Measurements from ENCODE around the gene CLK2. TPM values are rescaled to one million over a fixed set of nuclear protein-coding genes. Genes with fewer than 3 reads are reported as not detected.

CLK2 gene
- total and polyA plus RNA-seq, 2 of the 8 experiments (the other 6 are each of a cell fraction or from before 2014, with no cell fraction given): 62.2 to 76.0 TPM

GRCh38 chr1:155318082-155318481 lies 44.8 kb upstream of the CLK2 start:
- Histone ChIP-seq H3K36me3 (ENCODE audit: control insufficient read depth in 2 of 4, insufficient read depth in 4 of 4, low read length in 3 of 4) (peaks cover 7 to 42% (median 28%) of the 10 kb centered on the region in 4 experiments; a peak in 7 of 8 replicates), H2BK15ac (ENCODE audit: low read length) (no peak overlapping the region), H3K27me3 (replicated peaks in 1 of 4; ENCODE audit: control insufficient read depth in 3 of 4, extremely low read depth in 1 of 4, insufficient read depth in 3 of 4, low read length in 3 of 4) (peaks cover 0 to 5% (median 3%) of the 10 kb centered on the region in 4 experiments; a peak in 4 of 7 replicates), H4K5ac (ENCODE audit: insufficient read length, low read depth, low read length) (no peak overlapping the region), H3K9me3 (ENCODE audit: insufficient read depth in 2 of 2, low read depth in 1 of 2, low read length in 1 of 2) (no peaks in the 10 kb centered on the region), H3K23ac (ENCODE audit: insufficient read length) (no peak overlapping the region), H3K4me1 (replicated peaks in 1 of 4; ENCODE audit: control insufficient read depth in 3 of 4, insufficient read depth in 4 of 4, low read length in 3 of 4) (peaks cover 6 to 19% (median 12%) of the 10 kb centered on the region in 4 experiments; a peak in 6 of 7 replicates), H3K14ac (ENCODE audit: insufficient read length) (no peak overlapping the region), H3K79me2 (ENCODE audit: control insufficient read depth in 1 of 2, insufficient read depth in 2 of 2, low read length in 2 of 2) (peaks cover 0 to 2% of the 10 kb centered on the region in 2 experiments; a peak in 1 of 4 replicates), H2BK120ac (replicated peaks; ENCODE audit: low read depth, low read length) (no peak overlapping the region), H2AK5ac (ENCODE audit: low read depth, low read length) (no peak overlapping the region), H3K9ac (replicated peaks in 1 of 4; ENCODE audit: extremely low read depth in 1 of 4, low read depth in 3 of 4, low read length in 3 of 4) (no peak overlapping the region), H3K4me2 (ENCODE audit: insufficient read depth in 1 of 2, low read depth in 2 of 2, low read length in 2 of 2) (no peak overlapping the region), H2BK20ac (ENCODE audit: low read length) (no peak overlapping the region), H3K23me2 (ENCODE audit: low read depth, low read length) (peaks cover 14% of the 10 kb centered on the region; the same call in 1 of the 2 replicates), H4K91ac (replicated peaks; ENCODE audit: insufficient read length, low read length) (no peak overlapping the region), H3K4me3 (ENCODE audit: extremely low read depth in 1 of 4, insufficient read depth in 2 of 4, low read depth in 3 of 4, low read length in 4 of 4) (no peak overlapping the region), H4K20me1 (replicated peaks in 1 of 2; ENCODE audit: control insufficient read depth in 1 of 2, insufficient read depth in 2 of 2, low read length in 2 of 2) (peaks cover 16 to 26% of the 10 kb centered on the region in 2 experiments), H4K8ac (ENCODE audit: extremely low read depth, insufficient read depth, low read length) (no peak overlapping the region), H3K27ac (ENCODE audit: low read depth, low read length) (no peak overlapping the region), H3K4ac (replicated peaks; ENCODE audit: insufficient read length, low read depth, low read length) (no peak overlapping the region), H2AFZ (ENCODE audit: low read length) (no peak overlapping the region), H2BK5ac (ENCODE audit: low read depth, low read length) (no peak overlapping the region), H2BK12ac (ENCODE audit: low read depth, low read length) (no peak overlapping the region), H3K18ac (ENCODE audit: extremely low read depth, low read length) (no peak overlapping the region), H3K79me1 (ENCODE audit: low read depth, low read length) (peaks cover 4% of the 10 kb centered on the region; the same call in 1 of the 2 replicates), H3K56ac (replicated peaks; ENCODE audit: insufficient read length, low read depth, low read length) (no peak overlapping the region)
- TF ChIP-seq SIX5 (IDR thresholded peaks at IDR 0.05; ENCODE audit: low read depth, low read length): no peak
- no peak for TF ChIP-seq HDAC2 (IDR thresholded peaks at IDR 0.05; ENCODE audit: borderline replicate concordance in 1 of 2, low read depth in 2 of 2, low read length in 2 of 2)
- no peak for TF ChIP-seq JUN (IDR thresholded peaks at IDR 0.05; ENCODE audit: low read depth, low read length)
- TF ChIP-seq EP300 (IDR thresholded peaks at IDR 0.05; ENCODE audit: borderline replicate concordance in 1 of 2, low read depth in 2 of 2, low read length in 2 of 2): no peak
- no peak for TF ChIP-seq TBP (IDR thresholded peaks at IDR 0.05; ENCODE audit: low read depth, low read length)
- TF ChIP-seq CEBPB (IDR thresholded peaks at IDR 0.05; ENCODE audit: low read depth, low read length): no peak
- no peak for TF ChIP-seq KDM5A (IDR thresholded peaks at IDR 0.05; ENCODE audit: low read length)
- TF ChIP-seq HDAC6 (IDR thresholded peaks at IDR 0.05; ENCODE audit: low read depth, low read length): no peak
- no peak for TF ChIP-seq TCF12 (IDR thresholded peaks at IDR 0.05; ENCODE audit: low read depth, low read length)
- TF ChIP-seq POLR2A (IDR thresholded peaks at IDR 0.05; ENCODE audit: control extremely low read depth in 1 of 2, low read depth in 2 of 2, low read length in 2 of 2): no peak; a peak in 1 of 3 replicates
- ChIA-PET CTCF (ENCODE audit: partially characterized antibody) (interaction anchor here (0.7 to 15.0 kb wide), 6 partner anchors 10 to 290 kb away, joined by 3 to 227 read pairs (median 5); partner anchors contain the start of genes ENTREP3 and FDPS), POLR2A (ENCODE audit: partially characterized antibody) (interaction anchor here (1.0 to 4.6 kb wide), 4 partner anchors 10 to 59 kb away, joined by 3 to 14 read pairs (median 4); partner anchors contain the start of genes FDPS and HCN3)
- 89% methylated on average over 9 of the region's 9 CpGs; no CpG with 5 or more reads in 1 of the 2 experiments for WGBS, 2 experiments (ENCODE audit: extremely low coverage in 1 of 2, insufficient coverage in 1 of 2, insufficient read length in 1 of 2, insufficient replicate concordance in 2 of 2, low coverage in 1 of 2, low lambda C conversion rate in 2 of 2, missing lambda C conversion rate in 1 of 2)
- FAIRE-seq: no peak
- no peak for DNase-seq (ENCODE audit: low read depth in 1 of 2, low spot score in 2 of 2)

All from H1 (cell line).